ENCODE results near the gene ESYT2. TPM values are rescaled to one million over a fixed set of nuclear protein-coding genes. Genes with fewer than 3 reads are reported as not detected.
"Not testable (repeated sequence)": the region's sequence is repeated elsewhere in the genome, so short reads cannot be mapped to it uniquely, and the experiment has no call there.

Gene ESYT2
- polyA plus RNA-seq, 1 donor, result 32.5 TPM

DNA sequence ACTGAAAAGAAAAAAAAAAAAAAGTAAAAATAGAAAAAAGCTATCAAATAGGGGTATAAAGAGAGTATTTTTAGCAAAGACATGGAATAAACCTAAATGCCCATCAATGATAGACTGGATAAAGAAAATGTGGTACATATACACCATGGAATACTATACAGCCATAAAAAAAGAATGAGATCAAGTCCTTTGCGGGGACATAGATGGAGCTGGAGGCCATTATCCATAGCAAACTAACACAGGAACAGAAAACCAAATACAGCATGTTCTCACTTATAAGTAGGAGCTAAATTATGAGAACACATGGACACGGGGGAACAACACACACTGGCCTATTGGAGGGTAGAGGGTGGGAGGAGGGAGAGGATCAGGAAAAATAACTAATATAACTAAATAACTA is 131.7 kb downstream of the ESYT2 start:
- not testable (repeated sequence) for DNase-seq (ENCODE audit: low read depth)

GRCh38 chr7:158695726-158696452 is 133.4 kb downstream of the ESYT2 start:
- peak; percentile 43 for DNase-seq (ENCODE audit: low read depth)

DNA sequence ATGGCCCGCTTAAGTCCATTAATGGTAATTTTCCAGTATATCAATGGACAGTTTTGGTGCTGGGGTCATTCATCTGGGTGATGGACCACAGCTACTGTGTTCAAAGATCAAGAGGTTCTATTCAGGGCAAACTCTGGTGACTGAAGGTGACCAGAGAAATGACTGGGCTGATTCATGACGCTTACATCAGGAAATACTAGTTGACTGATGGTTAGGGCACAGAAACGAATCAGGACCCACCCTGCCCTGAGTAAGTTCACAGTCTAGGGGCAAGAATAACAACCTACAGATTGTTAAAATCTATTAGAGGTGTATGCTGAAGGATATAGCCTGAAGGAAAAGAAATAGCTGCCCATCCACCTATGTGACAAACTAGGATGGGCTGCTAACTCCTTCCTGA is 134.3 kb downstream of the ESYT2 start:
- DNase-seq (ENCODE audit: low read depth), result no peak

DNA sequence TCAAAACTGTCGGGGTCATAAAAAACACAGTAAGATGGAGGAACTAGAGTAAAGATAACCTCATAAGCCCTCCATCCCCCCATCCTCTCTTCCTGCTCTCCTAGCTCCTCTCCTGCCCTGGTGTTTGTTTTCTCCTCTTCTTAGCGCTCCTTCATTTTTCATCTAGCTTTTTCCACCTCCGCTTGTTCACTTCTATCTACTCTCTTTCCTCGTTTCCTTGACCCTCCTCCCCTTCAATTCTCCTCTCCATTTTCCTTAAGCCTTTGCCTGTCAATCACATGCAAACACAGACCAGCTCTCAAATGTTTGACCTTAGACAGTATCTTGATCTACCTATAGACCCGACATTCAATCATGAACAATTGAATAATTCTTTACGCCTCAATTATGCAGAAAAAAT is 134.7 kb downstream of the ESYT2 start:
- no peak for DNase-seq (ENCODE audit: low read depth)

- DNase-seq (ENCODE audit: low read depth), result no peak
These were observed 139.8 kb downstream of the ESYT2 start for GRCh38 chr7:158689488-158689887.

DNA sequence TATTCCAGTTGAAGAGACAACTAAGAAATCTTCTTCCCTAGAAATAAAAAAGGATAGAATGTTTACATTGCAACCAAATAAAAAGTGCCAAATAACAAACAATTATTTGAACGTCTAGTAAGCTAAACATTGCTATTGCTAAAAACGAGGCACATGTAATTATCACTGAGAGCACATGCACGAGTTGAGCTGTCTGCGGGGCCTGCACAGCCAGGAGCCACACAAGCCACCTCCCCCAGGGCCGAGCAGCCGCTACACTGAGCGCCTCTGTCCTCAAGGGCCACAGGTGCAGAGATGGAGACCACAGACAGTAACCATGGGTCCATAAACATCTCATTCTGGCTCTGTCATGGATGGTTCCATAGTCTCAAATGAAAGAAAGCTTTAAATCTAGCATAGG is 141.9 kb downstream of the ESYT2 start:
- no peak for DNase-seq (ENCODE audit: low read depth)

GRCh38 chr7:158685693-158686092 is 143.6 kb downstream of the ESYT2 start:
- no peak for DNase-seq (ENCODE audit: low read depth)

DNA sequence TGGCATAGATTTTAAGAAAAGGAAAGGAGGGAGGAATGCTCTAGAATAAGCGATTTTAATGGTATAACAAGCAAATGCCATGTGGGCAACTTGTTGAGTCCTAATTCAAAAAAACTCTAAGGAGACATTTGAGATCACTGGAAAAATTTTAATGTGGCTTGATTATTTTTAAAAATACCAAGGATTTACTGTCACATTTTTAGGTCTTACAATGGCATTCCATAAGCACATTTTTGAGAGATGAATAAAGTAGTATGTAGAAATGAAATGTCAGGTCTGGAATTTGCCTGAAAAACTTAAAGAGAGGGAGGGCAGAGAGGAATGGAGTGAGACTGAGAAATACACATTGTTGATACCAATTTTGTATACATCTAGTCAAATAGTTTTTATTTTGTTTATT is 145.0 kb downstream of the ESYT2 start:
- no peak for DNase-seq (ENCODE audit: low read depth)

- no peak for DNase-seq (ENCODE audit: low read depth)
These were observed 145.8 kb downstream of the ESYT2 start for GRCh38 chr7:158683541-158683940.

DNA sequence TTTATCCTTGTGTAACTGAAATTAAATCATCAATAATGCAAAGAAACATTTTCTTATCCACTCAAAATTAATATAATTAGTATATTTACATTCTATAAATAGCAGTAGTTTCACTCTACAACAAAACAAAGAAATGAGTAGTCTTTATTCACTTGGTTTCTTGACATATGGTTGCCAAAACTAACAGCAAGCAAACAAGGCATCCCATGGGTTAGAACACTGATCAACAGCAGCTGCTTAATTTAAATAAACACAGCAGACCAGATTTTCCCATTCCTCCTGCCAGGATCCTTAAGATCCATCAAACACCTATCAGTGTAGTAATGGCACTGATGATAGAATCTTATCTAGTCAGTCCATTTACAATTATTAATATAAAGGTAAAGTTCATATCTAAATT is 146.9 kb downstream of the ESYT2 start:
- no peak for DNase-seq (ENCODE audit: low read depth)

Other genes starting within 250 kb of the ESYT2 start
- gene PTPRN2, start 241.7 kb downstream of the ESYT2 start, polyA plus RNA-seq (ENCODE audit: insufficient read length), result 1.7 TPM
- gene NCAPG2, start 124.7 kb downstream of the ESYT2 start, polyA plus RNA-seq (ENCODE audit: insufficient read length), result 11.3 TPM
- 14.9 TPM for gene DYNC2I1, start 27.0 kb upstream of the ESYT2 start, polyA plus RNA-seq (ENCODE audit: insufficient read length)